HG02798 (cell line): Measurements from ENCODE around the gene BABAM2.
"Not testable (repeated sequence)": the region's sequence is repeated elsewhere in the genome, so short reads cannot be mapped to it uniquely, and the experiment has no call there.

Experiments
- ATAC-seq: cut with Tn5 transposase; IDR thresholded peaks from one replicate; pipeline ENCODE4 v1.9.1; 2021; ENCODE audit warnings: mild to moderate bottlenecking; ENCODE audit not compliant: unreplicated experiment, poor library complexity

Gene BABAM2

GRCh38 chr2:28318023-28318422 is 427.5 kb downstream of the BABAM2 start:
- no peak for ATAC-seq

GRCh38 chr2:28318462-28319117 is 428.1 kb downstream of the BABAM2 start:
- no peak for ATAC-seq

DNA sequence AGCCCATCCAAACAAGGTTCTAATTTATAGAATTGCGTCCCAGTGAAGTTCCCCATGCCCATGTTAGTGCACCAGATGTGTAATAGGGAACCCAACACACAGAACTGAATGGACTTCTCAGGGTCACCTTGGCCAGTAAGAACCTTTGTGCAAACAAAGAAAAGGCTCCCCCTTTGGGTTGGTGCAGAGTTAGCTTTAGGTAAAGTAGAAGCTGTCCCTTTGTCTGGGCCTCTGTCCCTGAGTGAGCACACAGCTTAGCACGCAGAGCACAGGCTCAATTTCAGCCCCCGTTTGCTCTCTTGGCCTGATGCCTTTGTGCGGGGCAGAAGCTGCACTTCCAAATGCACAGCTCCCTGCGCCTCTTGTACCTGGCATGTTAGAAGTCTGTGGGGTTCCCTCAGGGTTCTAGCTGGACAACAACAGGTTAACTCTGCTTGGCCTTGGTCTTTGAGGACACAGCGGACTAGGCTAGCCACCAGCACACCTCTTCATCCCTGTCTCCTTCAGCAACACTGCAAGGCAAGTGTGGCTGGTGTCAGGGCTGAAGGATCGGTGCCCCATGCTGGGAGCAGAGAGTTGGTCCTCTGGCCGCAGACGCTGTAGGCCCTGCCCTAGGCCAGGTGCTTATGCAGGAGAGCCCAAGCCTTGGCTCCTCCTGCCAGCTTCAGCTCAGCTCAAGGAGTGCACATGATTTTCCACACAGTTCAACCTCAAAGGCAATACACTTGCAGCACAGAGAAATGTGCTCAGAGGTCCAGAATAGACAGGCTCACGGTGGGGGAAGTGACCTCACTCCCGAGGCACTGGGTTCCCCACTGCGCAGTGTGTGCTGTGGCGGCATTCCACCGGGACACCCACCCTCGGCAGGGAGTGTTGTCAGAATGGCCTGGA is 428.8 kb downstream of the BABAM2 start:
- ATAC-seq = no peak

GRCh38 chr2:28320009-28320365 is 429.5 kb downstream of the BABAM2 start:
- no peak for ATAC-seq

GRCh38 chr2:28320371-28320770 is 429.8 kb downstream of the BABAM2 start:
- no peak for ATAC-seq

DNA sequence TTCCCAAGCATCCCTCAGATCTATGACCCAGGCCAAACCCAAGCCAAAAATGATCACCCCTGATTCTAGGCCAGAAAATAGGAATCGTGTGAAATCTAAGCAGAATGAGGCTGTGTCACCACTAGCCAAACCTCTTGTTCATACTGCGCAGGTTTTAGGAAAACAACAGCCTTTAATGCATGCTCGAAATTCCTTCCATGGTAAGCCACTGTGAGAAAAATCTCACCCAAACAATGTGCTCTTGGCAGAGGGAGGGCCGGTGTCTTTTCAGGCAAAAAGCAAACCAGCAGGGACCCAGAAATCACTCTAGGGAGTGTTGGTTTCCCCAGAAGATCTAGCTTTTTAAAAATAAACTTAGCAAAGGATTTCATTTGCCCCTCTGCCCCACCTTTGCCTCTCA is 430.9 kb downstream of the BABAM2 start:
- no peak for ATAC-seq

DNA sequence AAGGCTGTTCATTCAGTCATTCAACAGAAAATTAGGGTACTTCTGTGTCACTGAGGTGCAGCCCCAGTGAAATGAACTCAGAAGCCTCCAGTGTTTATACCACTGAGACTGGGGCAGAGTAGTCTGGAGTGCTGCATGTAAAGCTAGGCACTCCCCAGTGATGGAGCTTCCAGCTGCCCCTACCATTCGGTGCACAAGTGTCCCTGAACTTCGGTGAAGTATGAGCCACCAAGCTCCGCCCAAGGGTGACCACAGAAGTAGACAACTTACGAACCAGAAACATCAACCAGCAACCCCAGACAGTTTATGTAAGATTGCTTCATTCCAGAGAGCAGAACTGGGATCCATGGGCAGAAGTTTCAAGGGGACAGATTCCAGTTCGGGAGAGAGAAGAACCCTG is 431.5 kb downstream of the BABAM2 start:
- no peak for ATAC-seq

DNA sequence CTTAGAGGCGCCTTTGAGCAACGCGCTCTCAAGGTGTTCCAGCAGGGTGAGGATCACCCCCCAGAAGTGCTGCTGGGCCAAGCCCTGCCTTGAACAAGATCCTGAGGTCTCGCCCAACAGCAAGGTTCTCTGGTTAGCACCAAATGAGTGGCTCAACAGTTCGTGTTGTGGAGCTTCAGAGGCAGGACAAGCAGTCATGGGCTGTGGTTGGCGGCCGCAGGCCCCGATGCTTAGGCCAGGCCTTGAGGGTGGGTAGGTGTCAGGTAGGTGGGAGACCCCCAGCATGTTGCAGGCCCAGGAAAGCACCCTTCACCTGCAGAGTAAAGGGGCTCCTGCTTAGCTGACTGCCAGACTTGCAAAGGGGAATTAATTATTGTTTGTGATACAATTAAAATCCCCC is 431.9 kb downstream of the BABAM2 start:
- no peak for ATAC-seq

DNA sequence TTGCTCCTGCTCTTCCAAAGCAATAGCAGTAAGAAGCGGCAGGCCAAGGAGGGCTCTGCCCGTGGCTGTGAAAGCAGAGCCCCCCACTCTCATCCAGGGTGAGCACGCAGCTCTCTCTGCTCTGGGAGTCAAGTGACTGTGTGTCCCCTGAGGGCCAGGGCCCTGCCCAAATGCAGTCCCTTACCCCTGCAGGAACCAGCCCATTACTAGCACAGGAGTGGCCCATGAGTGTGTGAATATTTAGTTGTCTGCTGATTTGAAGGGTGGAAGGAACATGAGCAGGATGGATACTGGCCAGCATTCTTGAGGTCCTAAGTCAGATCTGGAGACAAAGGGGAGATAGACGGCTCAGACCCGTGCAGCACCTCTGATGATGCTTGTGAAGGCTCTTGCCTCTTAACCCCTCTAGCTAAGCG is 432.5 kb downstream of the BABAM2 start:
- ATAC-seq = no peak

DNA sequence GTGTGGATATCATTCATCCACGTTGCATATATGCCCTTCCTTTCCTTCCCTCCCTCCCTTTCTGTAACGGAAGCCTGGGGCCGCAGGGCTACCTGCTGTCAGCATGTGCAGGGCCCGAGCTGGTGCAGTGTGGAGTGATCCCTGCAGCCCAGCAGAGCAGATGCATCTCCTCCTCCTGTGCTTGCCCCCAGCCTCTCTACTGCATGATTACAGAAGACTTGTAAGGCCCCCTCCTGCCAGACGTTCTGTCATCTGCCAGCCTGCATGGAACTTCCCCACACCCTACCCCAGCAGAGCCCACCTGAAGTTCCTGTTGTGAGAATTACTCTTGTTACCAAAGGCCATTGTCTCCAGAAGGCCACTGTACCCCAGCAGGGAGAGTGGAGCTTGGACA is 434.6 kb downstream of the BABAM2 start:
- no peak for ATAC-seq

DNA sequence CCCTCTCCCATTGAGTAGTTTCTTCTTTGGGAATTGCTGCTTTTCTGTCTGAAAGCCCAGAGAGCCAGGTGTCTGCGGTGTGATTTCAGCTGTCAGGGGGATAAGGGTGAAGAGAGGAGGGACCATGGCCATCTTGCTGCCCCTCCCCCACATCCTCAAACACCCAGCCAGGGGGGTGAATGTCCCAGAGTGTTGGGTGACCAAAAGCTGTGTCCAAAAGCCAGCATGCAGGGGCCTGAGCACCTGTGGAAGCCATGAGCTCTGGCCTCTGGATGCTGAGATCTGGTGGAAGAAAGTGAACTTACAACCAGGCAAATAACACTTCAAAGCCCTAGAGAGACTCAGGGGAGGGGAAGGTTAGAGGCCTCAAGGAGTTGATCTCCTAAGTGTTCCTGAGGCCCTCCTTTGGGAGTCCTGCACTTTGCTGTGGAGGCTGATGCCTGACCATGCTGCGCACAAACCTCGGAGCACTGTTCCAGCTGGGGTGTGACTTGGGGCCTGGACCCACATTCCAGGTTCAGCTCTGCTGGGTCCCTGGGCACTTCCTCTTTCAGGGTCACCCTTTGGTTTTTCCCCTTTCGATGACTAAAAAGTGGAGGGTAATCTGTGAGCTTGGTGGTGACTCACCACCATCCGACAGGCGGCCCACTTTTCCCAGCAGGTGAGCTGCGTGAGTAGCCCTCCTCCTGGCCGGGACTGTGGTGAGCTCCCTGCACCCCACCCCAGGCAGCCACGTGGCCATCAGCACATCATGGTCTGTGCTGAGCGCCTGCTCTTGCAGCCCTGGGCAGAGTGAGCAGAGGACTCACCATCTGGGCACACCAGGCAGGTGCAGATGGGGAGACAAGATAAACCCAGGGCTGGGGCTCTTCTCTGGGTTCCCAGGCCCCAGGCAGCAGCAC is 435.3 kb downstream of the BABAM2 start:
- peak; percentile 56 for ATAC-seq

DNA sequence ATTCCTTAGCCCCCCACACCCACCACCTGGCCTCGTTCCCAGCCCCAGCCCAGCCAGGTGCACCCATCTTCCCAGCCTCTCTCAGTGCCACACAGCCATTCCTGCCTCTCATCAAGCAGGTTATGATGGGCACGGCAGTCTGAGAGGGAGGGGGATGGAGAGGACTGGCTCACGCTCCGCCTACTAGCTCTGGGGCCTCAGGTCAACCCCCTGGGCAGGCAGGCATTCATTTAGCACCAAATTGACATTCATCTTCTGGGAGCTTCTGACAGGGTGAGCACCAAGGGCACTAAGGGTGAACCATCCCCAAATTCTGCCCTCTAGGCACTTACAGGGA is 435.9 kb downstream of the BABAM2 start:
- no peak for ATAC-seq

- ATAC-seq = no peak
Observed at GRCh38 chr2:28326881-28327505, 436.5 kb downstream of the BABAM2 start.

- ATAC-seq = no peak
Observed at GRCh38 chr2:28327581-28327955, 437.0 kb downstream of the BABAM2 start.

DNA sequence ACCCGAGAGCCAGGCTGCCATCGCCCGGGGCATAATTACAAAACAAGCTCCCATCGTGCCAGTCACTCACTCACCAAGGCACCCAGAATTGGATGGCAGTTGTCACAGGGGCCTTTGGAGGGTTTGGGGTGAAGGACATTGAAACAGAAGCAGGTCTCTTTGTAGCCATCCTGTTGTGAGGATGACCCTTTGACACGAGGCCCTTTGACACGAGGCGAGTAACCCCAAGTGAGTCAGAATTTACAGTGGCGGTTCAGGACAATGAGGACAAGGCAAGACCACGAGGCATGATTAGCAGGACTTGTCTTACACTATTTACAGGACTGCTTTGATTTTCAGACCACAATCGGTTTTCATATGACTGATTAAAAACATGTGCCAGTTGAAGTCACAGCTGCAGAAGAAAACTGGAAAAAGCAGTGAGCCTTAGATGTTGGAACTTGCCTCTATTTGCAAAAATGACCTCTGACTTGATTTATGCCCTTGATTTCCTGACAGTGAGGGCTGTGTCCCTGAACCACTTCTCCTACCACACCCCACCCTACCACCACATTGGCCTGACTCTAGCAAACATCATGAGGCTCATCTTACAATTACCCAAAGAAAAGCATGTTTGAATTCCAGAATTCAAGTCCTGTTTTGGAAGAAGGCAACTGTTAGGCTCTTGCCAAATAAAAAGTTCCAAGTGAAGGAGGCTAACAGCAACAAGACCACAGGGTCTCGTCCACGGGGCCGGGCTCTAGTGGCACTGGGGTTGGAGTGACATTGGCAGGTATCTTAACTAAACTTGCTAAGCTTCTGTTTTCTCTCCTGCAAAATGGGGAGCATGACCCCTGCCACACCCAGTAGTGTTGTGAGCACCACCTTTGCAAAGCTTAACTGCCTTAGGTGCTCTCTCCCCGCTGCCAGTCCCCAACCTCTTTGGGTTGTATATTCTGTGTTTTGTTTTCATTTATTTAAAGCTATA is 437.7 kb downstream of the BABAM2 start:
- no peak for ATAC-seq

GRCh38 chr2:28329184-28329583 is 438.7 kb downstream of the BABAM2 start:
- ATAC-seq = no peak

GRCh38 chr2:28330722-28331121 is 440.2 kb downstream of the BABAM2 start:
- ATAC-seq = not testable (repeated sequence)

DNA sequence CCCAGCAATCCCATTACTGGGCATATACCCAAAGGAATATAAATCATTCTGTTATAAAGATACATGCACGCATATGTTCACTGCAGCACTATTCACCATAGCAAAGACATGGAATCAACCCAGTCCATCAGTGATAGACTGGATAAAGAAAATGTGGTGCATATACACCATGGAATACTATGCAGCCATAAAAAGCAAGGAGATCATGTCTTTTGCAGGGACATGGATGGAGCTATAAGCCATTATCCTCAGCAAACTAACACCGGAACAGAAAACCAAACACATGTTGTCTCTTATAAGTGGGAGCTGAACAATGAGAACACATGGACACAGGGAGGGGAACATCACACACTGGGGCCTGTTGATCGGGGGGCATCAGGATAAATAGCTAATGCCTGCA is 441.3 kb downstream of the BABAM2 start:
- not testable (repeated sequence) for ATAC-seq

DNA sequence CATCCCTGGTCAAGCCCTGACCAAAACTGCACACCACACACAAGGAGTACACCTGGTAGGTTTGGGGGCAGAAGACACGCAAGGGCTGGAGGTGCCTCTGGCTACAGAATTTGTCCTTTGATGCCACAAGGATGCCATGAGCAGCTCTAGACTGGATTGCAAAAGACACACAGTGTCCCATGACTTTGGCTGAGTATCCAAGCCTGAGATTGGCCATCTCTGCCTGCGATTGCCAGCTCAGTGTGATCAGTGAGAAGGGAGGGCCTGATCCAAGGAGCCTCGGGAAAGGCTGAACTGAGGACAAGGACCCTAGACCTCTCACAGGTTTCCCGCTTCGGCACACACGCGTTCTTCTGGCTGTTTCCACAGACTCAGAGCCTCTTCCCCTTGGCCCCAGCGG is 442.2 kb downstream of the BABAM2 start:
- no peak for ATAC-seq
